ENCODE measurements around the gene NDUFB4.
"Not testable (repeated sequence)": the region's sequence is repeated elsewhere in the genome, so short reads cannot be mapped to it uniquely, and the experiment has no call there.

NDUFB4 gene

DNA sequence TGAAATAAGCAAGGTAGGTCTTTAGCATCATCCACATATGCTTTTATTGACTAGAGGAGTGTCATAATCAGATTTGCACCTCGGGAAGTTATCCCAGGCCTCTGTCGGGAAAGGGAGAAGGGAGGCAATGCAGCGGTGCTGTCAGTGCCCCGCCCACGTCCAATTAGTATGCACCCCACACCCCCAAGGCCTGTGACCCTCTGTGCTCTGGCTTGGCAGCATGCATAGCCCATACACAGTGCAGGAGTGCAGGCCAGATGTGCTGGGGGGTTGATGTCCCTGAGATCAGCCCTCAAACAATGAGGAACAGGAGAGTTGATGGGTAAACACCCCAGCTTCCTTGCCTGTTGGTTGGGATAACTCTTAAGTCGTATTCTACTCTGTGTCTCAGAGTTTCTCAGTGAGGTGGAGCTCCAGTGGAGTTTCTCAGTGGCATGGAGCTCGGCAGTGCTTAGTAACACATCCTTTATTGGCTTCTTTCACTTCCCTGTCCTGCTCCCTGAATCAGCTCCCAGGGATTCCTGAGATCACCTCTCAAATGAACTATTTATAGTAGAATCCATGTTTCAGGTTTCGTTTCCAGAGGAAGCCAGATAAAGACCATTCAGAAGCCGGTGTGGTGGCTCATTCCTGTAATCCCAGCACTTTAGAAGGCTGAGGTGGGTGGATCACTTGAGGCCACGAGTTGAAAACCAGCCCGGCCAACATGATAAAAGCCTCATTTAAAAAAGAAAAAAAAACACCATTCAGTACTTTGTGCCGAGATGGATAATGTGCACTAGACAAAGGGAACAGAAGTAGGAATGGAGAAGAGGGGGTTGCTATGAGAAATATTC is 26.7 kb upstream of the NDUFB4 start:
- no peak for DNase-seq (ENCODE audit: low read depth, low spot score)

DNA sequence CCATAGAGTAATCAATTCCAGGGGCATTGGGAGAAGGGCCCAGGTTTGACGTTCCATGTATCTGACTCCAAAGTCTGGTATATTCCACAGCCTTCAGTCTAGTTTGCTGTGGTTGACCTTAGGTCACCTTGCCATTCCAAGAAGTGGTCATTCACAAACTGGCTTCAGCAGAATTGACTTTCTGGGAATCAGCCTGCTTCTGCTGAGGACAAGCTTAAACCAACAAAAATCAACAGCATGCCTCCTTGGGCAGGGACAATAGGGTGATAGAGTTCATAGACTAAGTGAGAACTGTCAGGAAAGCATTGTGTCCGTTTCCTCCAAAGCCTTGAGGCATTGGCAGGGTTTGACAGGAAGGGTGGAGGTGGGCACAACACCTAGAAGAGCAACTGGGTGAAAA is 24.1 kb upstream of the NDUFB4 start:
- H3K27ac ChIP-seq: no peak overlapping the region
- DNase-seq (ENCODE audit: low read depth, low spot score): no peak

More for the DNA sequence above, 26.7 kb upstream of the NDUFB4 start:
- no peak overlapping the region for H3K27ac ChIP-seq

DNA sequence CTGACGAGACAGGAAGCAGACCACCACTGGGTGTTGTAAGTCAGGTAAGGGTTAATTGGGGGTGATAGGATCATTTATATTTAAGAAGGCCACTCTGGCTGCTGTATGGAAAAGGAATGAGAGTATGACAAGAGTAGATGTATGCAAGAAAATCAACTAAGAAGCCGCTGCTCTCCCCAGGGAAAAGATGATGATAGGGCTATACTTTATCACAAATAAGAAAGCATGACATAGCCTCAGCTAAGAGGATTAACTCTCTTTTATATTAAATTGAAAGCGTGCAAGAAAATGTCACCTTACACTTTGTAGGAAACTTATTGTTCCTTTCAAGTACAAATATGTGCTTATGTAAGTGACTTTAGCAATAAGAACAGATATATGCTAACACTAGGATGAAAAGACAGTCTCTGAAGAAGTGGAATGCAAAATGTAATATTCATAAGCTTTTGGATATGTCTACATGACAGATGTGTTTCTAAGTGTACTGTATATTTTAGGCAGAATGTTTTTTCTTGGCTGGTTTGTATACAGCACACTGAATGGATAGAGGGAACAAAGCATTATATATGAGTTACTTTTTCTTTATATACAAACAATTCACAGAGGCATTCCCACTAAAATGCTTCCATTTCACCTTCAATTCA is 8.7 kb upstream of the NDUFB4 start:
- no peak overlapping the region for H3K27ac ChIP-seq
- DNase-seq (ENCODE audit: low read depth, low spot score): no peak

DNA sequence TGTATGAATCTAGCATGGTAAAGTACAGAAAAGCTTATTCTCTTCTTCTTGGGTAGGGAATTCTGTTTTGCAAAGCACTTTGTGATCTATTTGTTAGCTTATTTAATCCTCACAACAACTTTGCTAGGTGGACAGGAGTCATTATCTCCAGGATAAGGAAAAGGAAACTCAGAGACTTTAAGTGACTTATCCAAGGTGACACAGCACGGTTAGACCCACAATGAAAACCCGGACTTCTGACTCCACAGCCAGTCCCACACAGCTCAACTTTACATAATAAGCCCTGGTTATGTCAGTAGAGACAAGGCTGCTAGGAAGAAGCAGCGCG is 384 bp upstream of the NDUFB4 start:
- peak overlapping the region; percentile 66 for H3K27ac ChIP-seq
- DNase-seq (ENCODE audit: low read depth, low spot score): no peak

DNA sequence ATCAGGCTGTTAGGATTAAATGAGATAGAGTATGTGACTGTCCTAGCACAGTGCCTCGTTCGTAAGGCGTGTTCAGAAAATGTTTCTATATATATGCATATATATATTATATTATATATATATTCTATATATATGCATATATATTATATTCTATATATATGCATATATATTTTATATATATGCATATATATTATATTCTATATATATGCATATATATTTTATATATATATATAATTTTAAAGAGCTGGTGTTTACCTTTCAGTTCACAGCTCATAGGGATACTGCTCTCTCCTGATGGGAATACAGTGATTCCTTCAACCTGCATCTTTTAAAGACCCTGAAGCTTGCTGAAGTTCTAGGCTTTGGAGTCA is 702 bp downstream of the NDUFB4 start:
- H3K27ac ChIP-seq: peak overlapping the region; percentile 66
- no peak for DNase-seq (ENCODE audit: low read depth, low spot score)

DNA sequence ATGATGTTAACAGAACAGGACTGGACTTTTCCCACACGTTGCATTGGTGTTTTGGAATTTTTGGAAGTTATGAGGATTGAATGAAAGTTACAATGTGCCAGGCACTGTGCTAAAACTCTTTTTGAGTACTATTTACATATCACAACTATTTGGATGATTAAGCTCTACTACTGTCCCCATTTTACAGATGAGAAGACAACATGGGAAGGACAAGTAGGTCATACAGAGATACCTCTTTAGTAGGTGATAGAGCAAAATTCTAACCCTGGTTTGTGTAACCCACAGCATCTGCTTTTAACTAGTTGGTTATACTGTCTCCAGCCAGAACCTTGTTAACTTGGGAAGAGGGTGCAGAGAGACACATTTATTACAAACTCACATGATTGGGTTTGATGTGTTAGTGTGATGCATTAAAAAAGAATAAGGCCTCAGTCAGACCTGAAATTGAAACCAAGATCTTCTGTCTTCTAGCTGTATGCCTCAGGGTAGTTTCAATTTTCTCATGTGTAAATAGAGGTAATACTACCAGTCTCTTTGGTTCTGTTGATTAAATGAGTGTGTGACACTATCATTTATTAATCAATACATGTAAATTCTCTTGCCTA is 1.4 kb downstream of the NDUFB4 start:
- no peak overlapping the region for H3K27ac ChIP-seq

DNA sequence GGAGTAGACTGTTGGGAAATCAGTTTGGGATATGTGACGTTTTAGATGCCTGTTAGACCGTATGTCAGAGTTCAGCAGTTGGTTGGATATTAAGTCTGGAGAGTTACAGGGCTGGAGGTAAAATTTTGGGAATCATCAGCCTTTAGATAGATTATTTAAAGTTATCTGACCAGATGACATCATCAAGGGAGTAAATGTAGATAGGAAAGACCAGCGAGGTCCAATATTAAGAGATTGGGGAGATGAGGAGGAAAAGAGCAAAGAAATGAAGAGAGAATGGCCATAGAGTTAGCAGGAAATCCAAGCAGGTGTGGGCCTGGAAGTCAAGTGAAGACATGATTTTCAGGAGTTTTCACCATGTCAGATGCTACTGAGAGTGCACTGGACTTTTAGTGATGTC is 3.1 kb downstream of the NDUFB4 start:
- no peak overlapping the region for H3K27ac ChIP-seq
- no peak for DNase-seq (ENCODE audit: low read depth, low spot score)

More for the DNA sequence above, 1.4 kb downstream of the NDUFB4 start:
- no peak for DNase-seq (ENCODE audit: low read depth, low spot score)

DNA sequence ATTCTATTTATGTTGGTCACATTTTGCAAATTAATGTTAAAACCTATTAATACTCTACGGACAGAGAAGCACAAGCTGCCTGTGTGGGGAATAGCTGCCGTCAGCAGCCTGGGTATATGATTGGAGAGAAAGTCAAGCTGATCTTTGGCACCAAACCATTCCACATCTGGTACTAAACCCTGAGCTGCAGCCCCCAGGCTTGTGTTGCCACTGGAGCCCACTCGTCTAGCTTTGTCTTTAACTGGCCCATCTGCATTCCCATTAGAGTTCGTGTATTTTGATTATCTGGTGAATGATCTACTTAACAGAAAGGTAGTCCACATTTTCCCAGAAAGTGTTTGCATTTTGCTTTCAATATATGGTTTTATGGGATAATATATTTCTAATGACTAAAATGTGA is 5.4 kb downstream of the NDUFB4 start:
- no peak for DNase-seq (ENCODE audit: low read depth, low spot score)
- H3K27ac ChIP-seq: no peak overlapping the region

DNA sequence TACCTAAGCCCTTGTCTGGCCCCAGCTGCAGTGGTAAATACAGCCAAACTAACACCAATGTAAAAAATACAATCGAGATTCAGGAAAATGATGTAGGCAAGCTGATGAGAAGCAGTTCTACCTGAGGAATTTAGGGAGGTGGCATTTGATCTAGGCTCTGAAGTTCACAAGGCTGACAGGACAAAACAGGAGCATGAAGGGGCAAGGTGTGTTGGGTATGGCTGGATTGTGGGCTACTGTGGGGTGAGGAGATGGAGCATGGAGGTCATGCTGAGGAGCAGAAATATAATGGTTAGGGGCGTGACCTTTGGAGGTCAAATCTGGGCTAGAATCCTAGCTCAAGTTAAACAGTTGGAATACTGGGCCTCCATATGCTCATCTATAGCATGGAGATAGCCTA is 6.5 kb downstream of the NDUFB4 start:
- no peak overlapping the region for H3K27ac ChIP-seq
- DNase-seq (ENCODE audit: low read depth, low spot score): no peak

DNA sequence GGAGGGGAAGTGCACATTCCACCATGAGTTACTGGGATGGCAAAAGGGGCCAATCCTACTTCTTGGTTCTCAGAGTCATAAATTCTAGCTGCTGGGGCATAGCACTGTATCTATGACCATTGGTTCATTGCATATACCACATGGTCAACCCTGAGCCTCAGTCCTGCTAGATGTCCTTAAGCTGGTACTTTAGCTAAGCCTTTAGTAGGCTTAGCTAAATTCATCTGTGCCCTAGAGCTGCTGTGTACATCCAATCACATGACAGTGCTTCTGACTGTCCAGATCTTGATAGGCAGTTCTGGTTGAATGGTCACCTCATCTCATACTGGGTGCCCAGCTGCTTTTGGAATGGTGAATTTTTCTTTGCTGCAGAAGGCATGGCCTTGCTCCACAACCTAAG is 8.2 kb downstream of the NDUFB4 start:
- H3K27ac ChIP-seq: no peak overlapping the region
- DNase-seq (ENCODE audit: low read depth, low spot score): no peak

DNA sequence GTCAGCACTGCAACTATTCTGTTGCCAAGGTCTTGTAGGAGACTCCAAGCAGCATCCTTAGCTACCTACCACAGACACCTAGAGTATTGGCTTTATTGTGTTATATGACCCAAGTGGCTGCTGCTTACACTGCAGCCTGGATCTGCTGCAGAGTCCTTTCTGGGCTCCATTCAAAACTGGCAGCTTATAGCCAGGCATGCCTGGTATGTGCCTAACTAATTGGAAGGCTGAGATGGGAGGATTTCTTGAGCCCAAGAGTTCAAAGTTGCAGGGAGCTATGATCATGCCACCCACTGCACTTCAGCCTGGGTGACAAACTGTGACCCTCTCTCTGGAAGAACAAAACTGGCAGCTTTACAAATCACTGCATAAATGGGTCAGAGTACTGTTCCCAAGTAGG is 8.6 kb downstream of the NDUFB4 start:
- no peak overlapping the region for H3K27ac ChIP-seq
- DNase-seq (ENCODE audit: low read depth, low spot score): no peak

DNA sequence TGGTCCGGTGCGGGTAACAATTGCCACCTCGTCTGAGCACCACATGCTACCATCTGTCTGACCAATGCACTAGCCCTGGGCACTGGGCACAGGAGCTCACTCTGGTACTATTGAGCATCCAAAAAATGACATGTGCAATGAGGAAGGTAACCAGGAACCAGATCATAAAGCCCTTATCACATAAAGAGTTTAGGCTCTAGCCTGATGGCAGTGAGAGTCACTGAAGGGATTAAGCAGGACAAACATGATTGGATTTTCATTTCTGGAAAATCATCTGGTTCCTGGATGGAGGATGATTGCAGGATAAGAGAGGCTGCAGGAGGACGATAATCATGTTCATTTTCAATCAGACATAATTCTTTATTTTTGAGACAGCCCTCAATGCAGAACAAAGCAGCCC is 12.4 kb downstream of the NDUFB4 start:
- no peak overlapping the region for H3K27ac ChIP-seq

DNA sequence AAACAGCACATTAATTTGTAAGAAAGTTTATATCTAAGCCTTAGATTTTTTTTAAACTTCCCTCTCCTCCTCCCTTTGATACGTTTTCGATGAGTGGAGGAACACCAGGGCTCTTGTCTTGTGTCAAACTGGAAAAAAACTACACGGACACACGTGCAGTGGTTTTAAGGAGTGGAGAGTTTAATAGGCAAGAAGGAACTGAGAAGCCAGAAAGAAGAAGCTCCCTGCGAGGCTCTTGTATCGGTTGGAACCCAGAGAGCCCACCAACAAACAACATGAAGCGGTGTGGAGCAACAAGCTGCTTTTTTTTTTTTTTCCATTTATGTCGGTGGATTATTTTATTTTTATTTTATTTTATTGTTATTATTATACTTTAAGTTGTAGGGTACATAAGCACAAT is 18.6 kb downstream of the NDUFB4 start:
- no peak for DNase-seq (ENCODE audit: low read depth, low spot score)
- H3K27ac ChIP-seq: peak overlapping the region; percentile 91

More for the DNA sequence above, 12.4 kb downstream of the NDUFB4 start:
- DNase-seq (ENCODE audit: low read depth, low spot score): no peak

DNA sequence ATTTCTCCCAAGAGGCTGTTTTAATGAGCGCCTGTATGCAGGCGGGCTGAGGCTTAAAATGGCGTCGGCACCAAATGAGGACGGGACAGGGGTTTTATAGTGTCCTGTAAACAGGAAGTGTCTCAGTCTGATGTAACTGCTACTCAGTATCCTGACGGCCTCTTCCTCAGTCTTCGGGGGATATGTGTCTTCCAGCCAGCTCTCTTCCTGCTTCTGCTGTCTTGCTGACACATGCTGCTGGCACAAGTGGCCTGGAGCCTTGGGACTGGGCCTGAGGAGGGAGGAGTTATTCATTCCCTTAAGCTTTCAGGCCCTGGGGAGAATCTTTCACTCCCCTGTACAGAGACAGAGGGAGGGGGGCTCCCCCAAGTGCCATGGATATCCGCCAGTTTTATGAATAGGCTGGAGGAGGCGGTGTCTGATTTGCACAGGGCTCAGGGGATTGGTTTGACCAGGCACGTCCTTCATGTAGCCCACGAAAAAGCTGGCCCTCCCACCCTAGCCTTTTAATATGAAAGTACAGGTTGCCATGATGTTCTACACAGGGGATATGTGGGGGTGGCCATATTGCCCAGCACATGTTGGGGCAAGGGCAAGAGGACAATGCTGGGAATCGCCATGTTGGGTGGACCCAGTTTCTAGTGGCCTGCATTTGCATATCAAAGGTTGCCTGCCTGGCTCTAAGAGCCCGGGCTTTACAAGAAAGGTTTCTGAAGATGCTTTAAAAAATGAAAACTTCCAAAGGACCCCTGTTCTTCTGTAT is 19.9 kb downstream of the NDUFB4 start:
- peak; percentile 46 for DNase-seq (ENCODE audit: low read depth, low spot score)
- peak overlapping the region; percentile 91 for H3K27ac ChIP-seq

DNA sequence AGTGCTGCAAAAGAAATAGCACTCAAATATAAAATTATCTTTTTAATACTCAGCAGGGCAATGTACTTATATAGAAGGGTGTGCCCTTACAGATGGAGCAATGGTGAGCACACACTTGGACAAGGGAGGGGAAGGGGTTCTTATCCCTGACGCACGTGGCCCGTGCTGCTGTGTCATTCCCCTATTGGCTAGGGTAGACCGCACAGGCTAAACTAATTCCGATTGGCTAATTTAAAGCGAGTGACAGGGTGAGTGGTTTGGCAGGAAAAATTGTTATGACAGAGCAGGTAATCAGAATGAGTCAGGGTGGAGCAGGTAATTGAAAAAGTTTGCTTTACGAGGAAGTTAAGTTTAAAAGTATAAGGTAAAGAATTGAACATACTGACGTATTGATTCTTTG is 20.6 kb downstream of the NDUFB4 start:
- not testable (repeated sequence) for DNase-seq (ENCODE audit: low read depth, low spot score)
- H3K27ac ChIP-seq: peak overlapping the region; percentile 91

DNA sequence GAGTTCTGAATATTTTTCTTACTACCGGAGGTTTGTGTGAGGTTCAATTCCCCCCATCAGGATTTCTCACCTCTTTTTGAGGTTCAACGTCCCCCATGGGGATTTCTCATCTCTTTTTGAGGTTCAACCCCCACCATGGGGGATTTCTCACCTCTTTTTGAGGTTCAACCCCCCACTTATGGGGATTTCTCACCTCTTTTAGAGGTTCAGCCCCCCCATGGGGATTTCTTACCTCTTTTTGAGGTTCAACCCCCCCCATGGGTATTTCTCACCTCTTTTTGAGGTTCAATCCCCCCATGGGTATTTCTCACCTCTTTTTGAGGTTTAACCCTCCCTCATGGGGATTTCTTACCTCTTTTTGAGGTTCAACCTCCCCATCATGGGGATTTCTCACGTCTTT is 26.3 kb downstream of the NDUFB4 start:
- H3K27ac ChIP-seq: no peak overlapping the region
- DNase-seq (ENCODE audit: low read depth, low spot score): no peak

DNA sequence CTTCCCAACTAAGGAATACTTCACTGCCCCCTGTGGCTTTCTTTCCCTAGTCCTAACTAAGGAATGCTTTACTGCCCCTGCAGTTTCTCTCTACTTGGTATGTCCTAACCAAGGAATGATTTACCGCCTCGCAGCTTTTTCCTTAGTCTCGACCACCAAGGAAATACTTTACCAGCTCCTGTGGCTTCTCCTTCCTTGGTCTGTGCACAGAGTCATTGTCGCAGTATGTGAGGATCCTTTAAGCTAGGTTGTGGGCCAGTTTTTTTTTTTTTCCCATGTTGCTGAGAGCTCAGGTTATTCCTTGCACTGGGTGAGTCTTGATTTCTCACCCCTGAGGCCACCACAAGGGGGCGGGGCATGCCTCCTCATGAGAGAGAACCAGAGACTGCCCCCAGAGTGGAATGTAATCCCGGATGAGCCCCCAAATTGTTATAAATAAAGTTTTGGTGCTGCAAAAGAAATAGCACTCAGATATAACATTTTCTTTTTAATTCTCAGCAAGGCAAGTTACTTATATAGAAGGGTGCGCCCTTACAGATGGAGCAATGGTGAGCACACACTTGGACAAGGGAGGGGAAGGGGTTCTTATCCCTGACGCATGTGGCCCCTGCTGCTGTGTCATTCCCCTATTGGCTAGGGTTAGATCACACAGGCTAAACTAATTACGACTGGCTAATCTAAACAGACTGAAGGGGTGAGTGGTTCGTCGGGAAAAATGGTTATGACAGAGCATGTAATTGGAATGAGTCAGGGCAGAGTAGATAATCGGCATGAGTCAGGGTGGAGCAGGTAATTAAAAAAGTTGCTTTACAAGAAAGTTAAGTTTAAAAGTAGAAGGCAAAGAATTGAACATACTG is 27.0 kb downstream of the NDUFB4 start:
- H3K27ac ChIP-seq: peak overlapping the region; percentile 44
- DNase-seq (ENCODE audit: low read depth, low spot score): peak; percentile 46

DNA sequence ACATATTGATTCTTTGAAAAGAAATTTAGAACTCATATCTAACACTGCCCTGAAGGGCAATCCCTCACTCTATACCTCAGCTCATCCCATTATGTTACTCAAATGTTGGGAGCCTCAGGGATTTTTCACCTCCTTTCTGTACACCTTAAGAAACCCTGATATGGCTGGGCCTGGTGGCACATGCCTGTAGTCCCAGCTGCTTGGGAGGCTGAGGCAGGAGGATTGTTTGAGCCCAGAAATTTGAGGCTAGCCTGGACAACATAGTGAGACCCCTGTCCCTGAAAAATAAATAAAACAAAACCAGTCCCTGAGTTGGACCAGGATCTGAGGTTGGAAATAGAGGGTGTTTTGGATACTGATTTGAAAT is 27.6 kb downstream of the NDUFB4 start:
- no peak for DNase-seq (ENCODE audit: low read depth, low spot score)

DNA sequence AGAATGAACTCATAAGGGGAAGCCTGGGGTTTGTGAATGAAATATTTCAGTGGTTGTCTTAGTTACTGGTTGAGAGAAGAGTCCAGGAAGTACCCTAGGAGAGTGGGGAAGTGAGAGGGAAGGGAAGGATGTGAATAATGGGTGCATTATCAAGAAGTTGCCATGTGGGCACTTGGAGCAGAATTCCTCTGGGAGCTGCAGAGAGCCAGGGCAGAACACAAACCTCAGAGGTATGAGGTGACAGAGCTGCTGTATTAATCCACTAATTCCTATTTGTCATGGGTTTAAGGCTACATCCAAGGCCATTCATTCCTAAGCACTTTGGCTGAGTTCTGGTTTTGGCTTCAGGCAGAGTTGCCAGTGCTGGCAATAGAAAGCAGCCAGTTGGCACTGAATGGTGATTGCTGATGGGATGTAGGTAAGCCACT is 29.0 kb downstream of the NDUFB4 start:
- DNase-seq (ENCODE audit: low read depth, low spot score): no peak
- H3K27ac ChIP-seq: no peak overlapping the region

More for the DNA sequence above, 27.6 kb downstream of the NDUFB4 start:
- H3K27ac ChIP-seq: peak overlapping the region; percentile 44

DNA sequence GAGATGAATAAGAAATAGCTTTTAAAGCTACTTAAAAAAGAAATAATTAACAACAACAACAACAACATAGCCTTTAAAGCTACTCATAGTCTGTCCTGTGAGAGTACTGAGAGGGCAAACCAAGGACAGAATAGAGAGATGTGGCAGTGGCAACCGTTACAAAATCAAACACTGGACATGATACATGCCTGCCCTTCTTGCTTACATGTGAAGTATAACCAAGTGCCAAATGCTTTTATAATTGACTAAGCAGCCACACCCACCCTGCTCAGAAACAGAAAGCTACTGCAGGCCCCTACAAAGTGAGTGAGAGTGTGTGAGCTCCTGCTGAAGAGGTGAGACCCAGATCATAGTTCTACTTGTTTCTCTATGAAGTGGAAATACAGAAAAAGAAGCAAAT is 38.4 kb downstream of the NDUFB4 start:
- H3K27ac ChIP-seq: no peak overlapping the region
- DNase-seq (ENCODE audit: low read depth, low spot score): no peak

Data from epithelial cell of prostate (primary cell).